COLO829 (cell line): ENCODE data around the gene ZDHHC14.
"Not testable (repeated sequence)": the region's sequence is repeated elsewhere in the genome, so short reads cannot be mapped to it uniquely, and the experiment has no call there.

ENCODE experiments used
- DNase-seq: peaks from one replicate; pipeline ENCODE4 v3.0.0; 2012; ENCODE audit warnings: low spot score

ZDHHC14 gene

GRCh38 chr6:157552820-157553485 lies 172.0 kb downstream of the ZDHHC14 start:
- no peak for DNase-seq

GRCh38 chr6:157554747-157555146 lies 173.8 kb downstream of the ZDHHC14 start:
- DNase-seq: no peak

- no peak for DNase-seq
These were observed 174.6 kb downstream of the ZDHHC14 start for GRCh38 chr6:157555455-157556143.

- DNase-seq: no peak
These were observed 175.2 kb downstream of the ZDHHC14 start for GRCh38 chr6:157556144-157556645.

GRCh38 chr6:157556671-157557430 lies 175.9 kb downstream of the ZDHHC14 start:
- DNase-seq: no peak

GRCh38 chr6:157557559-157557958 lies 176.6 kb downstream of the ZDHHC14 start:
- no peak for DNase-seq

- no peak for DNase-seq
These were observed 177.1 kb downstream of the ZDHHC14 start for GRCh38 chr6:157558049-157558448.

- DNase-seq: no peak
These were observed 177.7 kb downstream of the ZDHHC14 start for GRCh38 chr6:157558487-157559200.

GRCh38 chr6:157559201-157559756 lies 178.3 kb downstream of the ZDHHC14 start:
- DNase-seq: no peak

- DNase-seq: not testable (repeated sequence)
These were observed 179.1 kb downstream of the ZDHHC14 start for GRCh38 chr6:157560063-157560462.

- no peak for DNase-seq
These were observed 179.9 kb downstream of the ZDHHC14 start for GRCh38 chr6:157560691-157561413.

GRCh38 chr6:157561414-157561790 lies 180.4 kb downstream of the ZDHHC14 start:
- DNase-seq: no peak

GRCh38 chr6:157561929-157562810 lies 181.2 kb downstream of the ZDHHC14 start:
- no peak for DNase-seq

- no peak for DNase-seq
These were observed 182.0 kb downstream of the ZDHHC14 start for GRCh38 chr6:157562997-157563396.

GRCh38 chr6:157563611-157564284 lies 182.8 kb downstream of the ZDHHC14 start:
- no peak for DNase-seq

GRCh38 chr6:157568702-157569101 lies 187.7 kb downstream of the ZDHHC14 start:
- DNase-seq: no peak

- DNase-seq: no peak
These were observed 188.6 kb downstream of the ZDHHC14 start for GRCh38 chr6:157569543-157569942.

GRCh38 chr6:157570104-157570503 lies 189.1 kb downstream of the ZDHHC14 start:
- no peak for DNase-seq

- DNase-seq: no peak
These were observed 189.8 kb downstream of the ZDHHC14 start for GRCh38 chr6:157570752-157571151.

GRCh38 chr6:157571269-157571668 lies 190.3 kb downstream of the ZDHHC14 start:
- DNase-seq: no peak
